CD8-positive, alpha-beta memory T cell (primary cell): ENCODE data around the gene FBF1. TPM values are rescaled to one million over a fixed set of nuclear protein-coding genes. Genes with fewer than 3 reads are reported as not detected.

Experiments
- CTCF ChIA-PET: fragments of 350-600 bp; sonication (Branson Sonifier 250); formaldehyde crosslinking; loops from one replicate; lab custom pipeline; 2021; ENCODE audit warnings: antibody characterized with exemption; lab: Charles Lee
- POLR2A ChIA-PET: fragments of 350-600 bp; sonication (Branson Sonifier 250); formaldehyde crosslinking; loops from one replicate; lab custom pipeline; 2021; ENCODE audit warnings: antibody characterized with exemption; lab: Charles Lee
- DNase-seq, 5 donors: peaks; one replicate each; pipeline versions ENCODE4 v3.0.0 to v3.0.0-alpha.2; 2020 to 2022; ENCODE audit warnings: mixed read lengths in 1 of 5
- H3K27ac ChIP-seq: one replicate; pipeline ENCODE4 v1.7.0; 2013; ENCODE audit warnings: low read depth, mild to moderate bottlenecking, low read length, moderate library complexity
- H3K27me3 ChIP-seq: 2 replicates; pipeline ENCODE4 v1.7.0; 2013; ENCODE audit warnings: low read length, mild to moderate bottlenecking; ENCODE audit not compliant: insufficient read depth, poor library complexity, severe bottlenecking
- H3K36me3 ChIP-seq: 2 replicates; pipeline ENCODE4 v1.7.0; 2013; ENCODE audit warnings: mild to moderate bottlenecking, low read length, moderate library complexity; ENCODE audit not compliant: insufficient read depth
- H3K4me1 ChIP-seq: 2 replicates; pipeline ENCODE4 v1.7.0; 2013; ENCODE audit warnings: mild to moderate bottlenecking, low read length, moderate library complexity; ENCODE audit not compliant: insufficient read depth
- H3K4me3 ChIP-seq: 2 replicates; pipeline ENCODE4 v1.7.0; 2013; ENCODE audit warnings: mild to moderate bottlenecking, low read length
- H3K9me3 ChIP-seq: 2 replicates; pipeline ENCODE4 v1.7.0; 2013; ENCODE audit warnings: mild to moderate bottlenecking, low read length
- H3K27ac Mint-ChIP-seq, 8 donors: one replicate each; pipeline ENCODE4 v1.8.0; 2020 to 2021; ENCODE audit warnings: mixed read lengths in 8 of 8, mild to moderate bottlenecking in 6 of 8, inconsistent platforms in 3 of 8, moderate library complexity in 3 of 8
- H3K27me3 Mint-ChIP-seq, 2 donors: one replicate each; pipeline ENCODE4 v1.8.0; 2020 to 2021; ENCODE audit warnings: mixed read lengths in 2 of 2, mild to moderate bottlenecking in 1 of 2, moderate library complexity in 1 of 2
- H3K36me3 Mint-ChIP-seq, 3 donors: one replicate each; pipeline ENCODE4 v1.8.0; 2020 to 2021; ENCODE audit warnings: mixed read lengths in 3 of 3, inconsistent platforms in 1 of 3, mild to moderate bottlenecking in 1 of 3
- H3K4me1 Mint-ChIP-seq, 3 donors: one replicate each; pipeline ENCODE4 v1.8.0; 2020 to 2021; ENCODE audit warnings: mixed read lengths in 3 of 3, inconsistent platforms in 1 of 3, mild to moderate bottlenecking in 1 of 3
- H3K4me3 Mint-ChIP-seq, 7 donors: one replicate each; pipeline ENCODE4 v1.8.0; 2020 to 2021; ENCODE audit warnings: mixed read lengths in 7 of 7, mild to moderate bottlenecking in 6 of 7, moderate library complexity in 4 of 7, inconsistent platforms in 2 of 7
- H3K9me3 Mint-ChIP-seq, 5 donors: one replicate each; pipeline ENCODE4 v1.8.0; 2020 to 2022; ENCODE audit warnings: mixed read lengths in 5 of 5, mild to moderate bottlenecking in 3 of 5, moderate library complexity in 2 of 5, inconsistent platforms in 1 of 5
- polyA plus RNA-seq: library from polyadenylated mRNA; unstranded; fragments of 300-500 nt; fragmentation: Illumina TruSeq; gene quantifications from one replicate; pipeline ENCODE4 v1.2.3, GENCODE V29; 2021
- total RNA-seq, 2 experiments: library from RNA; stranded (reverse); gene quantifications; one replicate each; pipeline ENCODE4 v1.2.3, GENCODE V29; 2021

Gene FBF1
- total and polyA plus RNA-seq, 3 experiments from 2014 or later: 5.7 to 23.8 (median 22.6) TPM

DNA sequence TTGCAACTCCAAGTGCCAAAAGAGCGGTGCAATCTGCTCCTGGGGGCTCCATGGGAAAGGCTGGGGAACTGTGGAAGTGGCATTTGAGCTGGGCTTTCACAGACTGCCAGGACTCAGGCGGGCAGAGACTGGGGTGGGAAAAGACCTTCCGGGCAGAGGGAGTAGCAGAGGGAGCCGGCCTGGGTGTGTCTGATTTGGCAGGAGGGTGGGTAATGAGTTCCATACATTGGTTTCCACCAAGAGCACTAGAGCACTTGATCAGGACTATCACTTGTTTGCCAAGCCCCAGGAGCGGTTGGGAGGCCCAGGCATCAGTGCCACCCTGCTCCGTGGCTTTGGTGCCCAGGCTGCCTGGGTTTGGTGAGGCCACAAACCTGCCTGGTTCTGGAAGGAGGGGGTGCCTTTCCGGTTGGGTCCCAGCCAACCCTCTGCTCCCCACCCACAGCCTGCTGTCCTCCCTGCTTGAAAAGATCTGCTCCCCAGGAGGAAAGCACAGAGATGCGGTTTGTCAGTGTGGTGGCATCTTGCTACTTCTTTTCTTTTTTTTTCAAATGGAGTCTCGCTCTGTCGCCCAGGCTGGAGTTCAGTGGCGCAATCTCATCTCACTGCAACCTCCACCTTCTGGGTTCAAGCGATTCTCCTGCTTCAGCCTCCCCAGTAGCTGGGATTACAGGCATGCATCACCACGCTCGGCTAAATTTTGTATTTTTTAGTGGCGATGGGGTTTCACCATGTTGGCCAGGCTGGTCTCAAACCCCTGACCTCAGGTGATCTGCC, 59.0 kb downstream of the FBF1 start:
- Mint-ChIP-seq H3K4me3 (peak overlapping the region in 4 of 7 donors; percentile 34 to 59 (median 54)), H3K27me3 (peaks cover 0 to 5% of the 10 kb centered on the region in 2 donors), H3K27ac (peak overlapping the region in 5 of 8 donors; percentile 22 to 85 (median 74)), H3K9me3 (no peaks in the 10 kb centered on the region), H3K36me3 (no peaks in the 10 kb centered on the region), H3K4me1 (peaks cover 16 to 26% (median 20%) of the 10 kb centered on the region in 3 donors)
- H3K4me3 ChIP-seq: no peak overlapping the region
- peak in 1 of 5 donors; percentile 40 for DNase-seq
- no peaks in the 10 kb centered on the region for H3K9me3 ChIP-seq
- ChIA-PET POLR2A (interaction anchor here (0.9 kb wide), 1 partner anchor 15 kb away, joined by 6 read pairs; the partner anchor contains the start of gene TRIM65), CTCF (interaction anchor here (1.0 to 1.5 kb wide), 2 partner anchors 15 to 27 kb away, joined by 3 to 9 read pairs; partner anchors contain the start of genes TRIM65 and WBP2)
- no peak overlapping the region for H3K27ac ChIP-seq
- H3K36me3 ChIP-seq: no peaks in the 10 kb centered on the region
- H3K27me3 ChIP-seq: no peaks in the 10 kb centered on the region
- H3K4me1 ChIP-seq: peaks cover 15% of the 10 kb centered on the region

GRCh38 chr17:75880266-75880665, 60.6 kb downstream of the FBF1 start:
- Mint-ChIP-seq H3K4me3 (peak overlapping the region in 6 of 7 donors; percentile 23 to 82 (median 45)), H3K4me1 (peaks cover 31 to 42% (median 32%) of the 10 kb centered on the region in 3 donors), H3K36me3 (no peaks in the 10 kb centered on the region), H3K27me3 (peaks cover 0 to 5% of the 10 kb centered on the region in 2 donors), H3K27ac (no peak overlapping the region), H3K9me3 (no peaks in the 10 kb centered on the region)
- Histone ChIP-seq H3K9me3 (no peaks in the 10 kb centered on the region), H3K27me3 (no peaks in the 10 kb centered on the region), H3K4me3 (no peak overlapping the region), H3K27ac (no peak overlapping the region), H3K36me3 (no peaks in the 10 kb centered on the region), H3K4me1 (peaks cover 31% of the 10 kb centered on the region)
- CTCF ChIA-PET: interaction anchor here (1.0 to 4.9 kb wide), 4 partner anchors 16 to 123 kb away, joined by 3 to 15 read pairs (median 6); partner anchors contain the start of genes GALK1 and WBP2
- DNase-seq: no peak
- POLR2A ChIA-PET: interaction anchor here (0.7 to 3.7 kb wide), 2 partner anchors 11 to 16 kb away, joined by 3 to 28 read pairs; partner anchors contain the start of gene TRIM65

- Mint-ChIP-seq H3K27ac (peak within 1 kb of the TSS; percentile 76 to 96 (median 87)), H3K36me3 (peaks cover 0 to 2% (median 0%) of the 10 kb centered on the region in 3 donors), H3K9me3 (no peaks in the 10 kb centered on the region), H3K27me3 (peaks cover 0 to 5% of the 10 kb centered on the region in 2 donors), H3K4me3 (peak within 1 kb of the TSS; percentile 83 to 90 (median 86)), H3K4me1 (peaks cover 32 to 56% (median 36%) of the 10 kb centered on the region in 3 donors)
- DNase-seq: no peak
- Histone ChIP-seq H3K9me3 (no peaks in the 10 kb centered on the region), H3K36me3 (no peaks in the 10 kb centered on the region), H3K27ac (peak within 1 kb of the TSS; percentile 43), H3K4me1 (peaks cover 34% of the 10 kb centered on the region), H3K27me3 (no peaks in the 10 kb centered on the region), H3K4me3 (peak within 1 kb of the TSS; percentile 61)
- CTCF ChIA-PET: interaction anchor here (1.0 to 4.9 kb wide), 14 partner anchors 8 to 125 kb away, joined by 3 to 46 read pairs (median 6); partner anchors contain the start of genes GALK1, MRPL38, TRIM65 and WBP2
- POLR2A ChIA-PET: interaction anchor here (0.5 to 8.3 kb wide), 6 partner anchors 14 to 630 kb away, joined by 3 to 82 read pairs (median 3); partner anchors contain the start of genes TRIM65 and WBP2
These were observed 62.5 kb downstream of the FBF1 start, which contains the start of gene TRIM47 for GRCh38 chr17:75878174-75878998. TRIM47 (minus strand) TSS chr17:75878581; CDS start chr17:75878548, 33 bp downstream.

DNA sequence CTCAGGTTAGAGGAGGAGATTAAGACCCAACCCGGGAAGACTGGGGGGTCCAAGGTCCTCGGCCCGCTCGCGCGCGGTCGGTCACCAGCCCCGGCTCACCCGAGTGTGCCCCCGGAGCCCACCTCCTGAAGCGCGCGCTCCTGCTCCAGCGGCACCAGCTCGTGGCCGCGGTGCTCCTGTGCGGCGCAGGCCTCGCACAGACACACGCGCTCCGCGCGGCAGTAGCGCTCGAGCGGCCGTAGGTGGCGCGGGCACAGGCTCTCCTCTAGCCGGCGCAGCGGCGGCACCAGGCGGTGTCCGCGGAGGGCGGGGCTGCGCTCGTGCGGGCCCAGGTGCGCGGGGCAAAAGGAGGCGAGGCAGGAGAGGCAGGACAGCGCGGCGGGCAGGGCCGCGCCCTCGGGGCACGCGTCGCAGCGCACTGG, 63.1 kb downstream of the FBF1 start:
- peaks cover 40% of the 10 kb centered on the region for H3K4me1 ChIP-seq
- peaks cover 0 to 5% of the 10 kb centered on the region in 2 donors for H3K27me3 Mint-ChIP-seq
- H3K36me3 Mint-ChIP-seq: peaks cover 0 to 2% (median 0%) of the 10 kb centered on the region in 3 donors
- H3K4me1 Mint-ChIP-seq: peaks cover 35 to 59% (median 39%) of the 10 kb centered on the region in 3 donors
- no peaks in the 10 kb centered on the region for H3K27me3 ChIP-seq
- H3K9me3 ChIP-seq: no peaks in the 10 kb centered on the region
- DNase-seq: peak; percentile 49 to 79 (median 67)
- CTCF ChIA-PET: interaction anchor here (0.9 to 4.9 kb wide), 13 partner anchors 10 to 124 kb away, joined by 3 to 46 read pairs (median 6); partner anchors contain the start of genes GALK1, MRPL38, TRIM65 and WBP2
- H3K27ac ChIP-seq: peak overlapping the region; percentile 43
- POLR2A ChIA-PET: interaction anchor here (0.5 to 8.3 kb wide), 6 partner anchors 13 to 124 kb away, joined by 3 to 82 read pairs (median 3); partner anchors contain the start of genes TRIM65 and WBP2
- no peaks in the 10 kb centered on the region for H3K9me3 Mint-ChIP-seq
- H3K4me3 Mint-ChIP-seq: peak overlapping the region; percentile 83 to 90 (median 86)
- H3K27ac Mint-ChIP-seq: peak overlapping the region; percentile 76 to 96 (median 87)
- no peaks in the 10 kb centered on the region for H3K36me3 ChIP-seq
- peak overlapping the region; percentile 61 for H3K4me3 ChIP-seq

DNA sequence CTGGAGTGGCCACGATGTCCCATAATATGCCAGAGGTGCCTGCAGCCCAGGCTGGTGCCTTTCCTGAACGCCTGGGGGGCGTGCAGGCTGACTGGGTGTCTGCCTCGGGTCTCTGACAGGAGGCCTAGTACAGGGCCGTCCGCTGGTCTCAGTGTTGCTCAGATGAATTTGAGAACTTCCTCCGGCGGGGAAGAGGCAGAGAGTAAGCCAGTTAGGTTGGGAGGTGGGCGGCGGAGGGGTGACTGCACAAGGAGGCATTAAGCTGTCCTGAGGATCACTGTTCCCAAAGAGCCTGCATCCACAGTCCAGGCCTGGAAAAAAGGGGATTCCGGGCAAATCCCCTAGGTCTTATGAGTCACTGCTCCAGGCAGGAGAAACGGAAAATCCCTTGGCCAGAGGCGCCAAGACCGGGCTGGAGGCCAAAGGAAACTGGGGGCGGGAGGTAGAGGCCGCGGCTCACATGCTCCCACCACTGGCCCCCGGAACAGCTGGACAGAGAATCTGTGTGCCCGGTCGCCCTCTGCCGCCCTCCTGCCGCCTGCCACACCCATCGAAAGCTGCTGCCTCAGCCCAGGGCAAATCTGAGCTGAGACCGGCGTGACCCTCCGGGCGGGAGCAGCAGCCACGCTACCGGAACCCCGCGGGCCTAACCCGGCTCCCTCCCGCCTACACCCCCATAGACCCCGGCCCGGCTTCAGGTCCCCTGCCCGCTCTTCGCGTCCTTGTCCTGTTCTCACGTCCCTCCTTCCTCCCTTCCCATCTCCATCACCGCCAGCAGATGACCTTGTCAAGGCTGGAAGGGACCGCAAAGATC, 63.7 kb downstream of the FBF1 start:
- Mint-ChIP-seq H3K27me3 (peaks cover 0 to 5% of the 10 kb centered on the region in 2 donors), H3K27ac (peak overlapping the region; percentile 85 to 96 (median 88)), H3K4me3 (peak overlapping the region; percentile 83 to 90 (median 86)), H3K9me3 (no peaks in the 10 kb centered on the region), H3K4me1 (peaks cover 41 to 65% (median 41%) of the 10 kb centered on the region in 3 donors), H3K36me3 (peaks cover 0 to 2% (median 0%) of the 10 kb centered on the region in 3 donors)
- no peaks in the 10 kb centered on the region for H3K27me3 ChIP-seq
- H3K27ac ChIP-seq: peak overlapping the region; percentile 43
- DNase-seq: no peak
- POLR2A ChIA-PET: interaction anchor here (0.5 to 8.3 kb wide), 8 partner anchors 12 to 103 kb away, joined by 3 to 82 read pairs (median 6); partner anchors contain the start of genes TRIM65 and WBP2
- H3K4me1 ChIP-seq: peaks cover 46% of the 10 kb centered on the region
- H3K9me3 ChIP-seq: no peaks in the 10 kb centered on the region
- H3K4me3 ChIP-seq: peak overlapping the region; percentile 61
- H3K36me3 ChIP-seq: no peaks in the 10 kb centered on the region
- CTCF ChIA-PET: interaction anchor here (0.9 to 4.9 kb wide), 12 partner anchors 11 to 124 kb away, joined by 3 to 46 read pairs (median 6); partner anchors contain the start of genes GALK1, MRPL38, TRIM65 and WBP2

GRCh38 chr17:75876190-75876937, 64.5 kb downstream of the FBF1 start:
- Mint-ChIP-seq H3K27ac (peak overlapping the region; percentile 85 to 96 (median 88)), H3K36me3 (peaks cover 0 to 2% (median 0%) of the 10 kb centered on the region in 3 donors), H3K4me3 (peak overlapping the region; percentile 83 to 90 (median 86)), H3K27me3 (peaks cover 0 to 3% of the 10 kb centered on the region in 2 donors), H3K9me3 (no peaks in the 10 kb centered on the region), H3K4me1 (peaks cover 33 to 57% (median 34%) of the 10 kb centered on the region in 3 donors)
- H3K4me1 ChIP-seq: peaks cover 42% of the 10 kb centered on the region
- no peaks in the 10 kb centered on the region for H3K9me3 ChIP-seq
- CTCF ChIA-PET: interaction anchor here (0.7 to 7.1 kb wide), 16 partner anchors 9 to 128 kb away, joined by 3 to 51 read pairs (median 6); partner anchors contain the start of genes GALK1, MRPL38, TRIM65 and WBP2
- peak; percentile 56 to 88 (median 76) for DNase-seq
- no peak overlapping the region for H3K27ac ChIP-seq
- peak overlapping the region; percentile 61 for H3K4me3 ChIP-seq
- POLR2A ChIA-PET: interaction anchor here (0.7 to 8.3 kb wide), 12 partner anchors 12 to 123 kb away, joined by 3 to 82 read pairs (median 6); partner anchors contain the start of genes TRIM65 and WBP2
- H3K27me3 ChIP-seq: no peaks in the 10 kb centered on the region
- H3K36me3 ChIP-seq: no peaks in the 10 kb centered on the region
